Peyer's patch (tissue), 4 donors: Measurements from ENCODE around the gene DPF3. TPM values are rescaled to one million over a fixed set of nuclear protein-coding genes. Genes with fewer than 3 reads are reported as not detected.

ENCODE experiments used
- DNase-seq, 3 donors: peaks; one replicate each; pipeline ENCODE4 v3.0.0-alpha.2; 2017 to 2019
- H3K27ac ChIP-seq, 4 donors: fragments of 200-600 bp; sonication (generic); one replicate each; pipeline ENCODE4 v1.5.1; 2016 to 2019
- H3K27me3 ChIP-seq, 2 donors: fragments of 200-600 bp; sonication (generic); one replicate each; pipeline ENCODE4 v1.5.1; 2019
- H3K36me3 ChIP-seq, 3 donors: fragments of 200-600 bp; sonication (generic); one replicate each; pipeline ENCODE4 v1.5.1; 2016 to 2019
- H3K4me1 ChIP-seq, 4 donors: fragments of 200-600 bp; sonication (generic); one replicate each; pipeline ENCODE4 v1.5.1; 2016 to 2019
- H3K4me3 ChIP-seq, 4 donors: fragments of 200-600 bp; sonication (generic); 1 replicate in 3 of 4; 2 replicates in 1 of 4; pipeline ENCODE4 v1.5.1; 2016 to 2019; ENCODE audit warnings: mild to moderate bottlenecking in 1 of 4
- H3K9me3 ChIP-seq, 4 donors: fragments of 200-600 bp; sonication (generic); one replicate each; pipeline ENCODE4 v1.5.1; 2016 to 2019; ENCODE audit warnings: mild to moderate bottlenecking in 1 of 4
- CTCF ChIP-seq, 6 experiments: fragments of 450-650 bp in 4 of 6; fragments of 200-600 bp in 2 of 6; sonication (generic) in 1 of 6; IDR thresholded peaks; one replicate each; pipeline ENCODE4 v1.5.1; 2017 to 2019; ENCODE audit warnings: antibody characterized with exemption in 6 of 6, mild to moderate bottlenecking in 3 of 6, moderate library complexity in 1 of 6
- POLR2A ChIP-seq, 2 donors: fragments of 450-650 bp; IDR thresholded peaks; one replicate each; pipeline ENCODE4 v1.5.1; 2017; ENCODE audit warnings: antibody characterized with exemption in 2 of 2, mild to moderate bottlenecking in 2 of 2, moderate library complexity in 2 of 2
- total RNA-seq, 4 donors: library from RNA; depleted of rRNA; stranded (reverse); fragments of >200 nt; gene quantifications; one replicate each; pipeline ENCODE4 v1.1.0, GENCODE V29; 2016

Gene DPF3
- total RNA-seq, 4 donors from 2014 or later, result 10.7 to 25.6 (median 17.9) TPM

DNA sequence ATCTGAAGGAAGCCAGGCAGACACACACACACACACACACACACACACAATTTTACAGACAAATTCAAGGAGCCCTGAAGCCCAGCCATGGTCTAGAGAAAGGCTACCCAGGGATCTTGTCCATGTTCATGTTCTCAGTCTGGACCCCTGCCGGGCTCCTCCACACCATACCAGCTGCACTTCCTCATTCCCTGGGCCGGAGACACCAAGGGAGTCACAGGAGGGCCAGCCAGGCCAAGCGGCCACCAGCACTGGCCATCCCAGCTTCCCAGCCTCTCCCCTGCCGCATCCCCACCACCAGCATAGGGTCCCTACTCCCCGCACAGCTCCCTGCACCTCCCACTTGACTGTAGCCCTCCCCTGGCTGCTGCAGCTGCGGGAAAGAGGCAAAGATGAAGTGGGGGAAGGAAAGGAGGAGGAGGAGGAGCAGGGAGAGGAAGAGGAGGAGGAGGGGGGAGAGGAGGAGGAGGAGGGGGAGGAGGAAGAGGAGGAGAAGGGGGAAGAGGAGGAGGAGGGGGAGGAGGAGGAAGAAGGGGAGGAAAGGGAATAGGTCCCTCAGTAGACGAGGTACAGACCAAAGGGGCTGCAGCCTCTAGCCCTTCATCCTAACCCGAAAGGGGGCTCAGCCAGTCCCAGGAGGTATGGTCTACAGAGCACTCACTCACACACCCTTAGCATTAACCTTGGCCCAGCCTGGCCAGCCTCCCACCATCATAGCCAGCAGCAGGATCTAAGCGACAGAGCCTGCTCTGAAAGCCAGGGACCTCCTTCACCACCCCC, 293.2 kb downstream of the DPF3 start:
- Histone ChIP-seq H3K27me3 (no peaks in the 10 kb centered on the region), H3K9me3 (no peaks in the 10 kb centered on the region), H3K4me3 (no peak overlapping the region), H3K36me3 (no peaks in the 10 kb centered on the region), H3K4me1 (no peaks in the 10 kb centered on the region), H3K27ac (no peak overlapping the region)
- TF ChIP-seq CTCF (IDR thresholded peaks at IDR 0.05) (no peak), POLR2A (IDR thresholded peaks at IDR 0.05) (no peak)
- DNase-seq, result no peak

GRCh38 chr14:72599579-72600470, 294.1 kb downstream of the DPF3 start:
- DNase-seq, result no peak
- Histone ChIP-seq H3K36me3 (no peaks in the 10 kb centered on the region), H3K9me3 (no peaks in the 10 kb centered on the region), H3K4me3 (no peak overlapping the region), H3K27me3 (no peaks in the 10 kb centered on the region), H3K27ac (no peak overlapping the region), H3K4me1 (no peaks in the 10 kb centered on the region)
- TF ChIP-seq CTCF (IDR thresholded peaks at IDR 0.05) (no peak), POLR2A (IDR thresholded peaks at IDR 0.05) (no peak)

- TF ChIP-seq POLR2A (IDR thresholded peaks at IDR 0.05) (no peak), CTCF (IDR thresholded peaks at IDR 0.05) (no peak)
- no peak overlapping the region for H3K27ac ChIP-seq
Observed at GRCh38 chr14:72598306-72598705, 295.6 kb downstream of the DPF3 start.

DNA sequence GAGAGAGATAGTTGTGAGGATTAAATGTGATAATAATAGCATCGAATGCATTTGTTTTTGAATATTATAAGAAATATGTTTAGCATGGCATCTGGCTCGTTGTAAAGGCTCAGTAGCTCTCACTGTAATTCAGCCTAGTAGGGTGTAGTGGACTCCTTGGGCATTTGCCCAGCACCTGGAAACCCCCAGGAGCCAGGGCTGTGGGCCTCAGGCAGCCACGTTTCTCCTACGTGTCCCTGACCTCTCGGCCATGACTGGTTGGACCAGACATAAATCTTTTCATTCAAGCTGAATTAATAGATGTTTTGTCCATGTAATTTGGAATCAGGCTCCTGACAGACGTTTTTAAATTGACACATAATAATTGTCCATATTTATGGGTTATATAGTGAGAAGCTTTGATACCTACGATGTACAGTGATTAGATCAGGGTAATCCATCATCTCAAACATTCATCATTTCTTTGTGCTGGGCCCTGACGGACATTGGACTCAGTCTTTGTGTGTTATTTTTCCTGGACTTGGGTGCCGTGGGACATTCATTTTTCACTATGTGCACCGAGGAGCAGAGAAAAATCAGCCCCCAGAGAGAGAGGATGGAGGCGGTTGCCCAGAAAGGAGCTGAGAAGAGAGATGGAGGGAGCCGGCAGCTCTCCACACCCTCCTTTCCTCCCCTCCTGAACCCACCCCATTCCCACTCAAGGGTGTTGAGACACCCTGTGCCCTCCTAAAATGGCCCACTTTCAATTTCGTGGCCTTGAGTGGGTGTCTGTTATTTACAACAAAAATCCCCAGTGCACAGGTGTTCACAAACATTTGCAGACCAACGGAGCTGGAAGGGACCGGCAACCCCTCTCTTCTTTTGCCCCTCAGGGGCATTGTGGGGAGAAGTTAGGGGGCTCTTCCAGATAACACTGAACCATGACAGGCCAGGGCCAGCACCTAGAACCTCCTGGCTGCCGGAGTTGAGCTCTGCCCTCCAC, 296.4 kb downstream of the DPF3 start:
- Histone ChIP-seq H3K27me3 (no peaks in the 10 kb centered on the region), H3K4me1 (no peaks in the 10 kb centered on the region), H3K36me3 (no peaks in the 10 kb centered on the region), H3K27ac (no peak overlapping the region), H3K9me3 (no peaks in the 10 kb centered on the region), H3K4me3 (no peak overlapping the region)
- DNase-seq, result no peak
- TF ChIP-seq CTCF (IDR thresholded peaks at IDR 0.05) (no peak), POLR2A (IDR thresholded peaks at IDR 0.05) (no peak)

More at GRCh38 chr14:72598306-72598705, 295.6 kb downstream of the DPF3 start:
- Histone ChIP-seq H3K9me3 (no peaks in the 10 kb centered on the region), H3K36me3 (no peaks in the 10 kb centered on the region), H3K4me3 (no peak overlapping the region), H3K4me1 (no peaks in the 10 kb centered on the region), H3K27me3 (no peaks in the 10 kb centered on the region)
- DNase-seq, result peak in 2 of 3 donors; percentile 65 to 68
